OCI-LY7 (cell line): Measurements from ENCODE around the gene RASAL2. TPM values are rescaled to one million over a fixed set of nuclear protein-coding genes. Genes with fewer than 3 reads are reported as not detected.

Experiments
- BruUV-seq: library from RNA; stranded (reverse); fragments of 400-500 nt; replicated peaks from 2 replicates; lab custom pipeline; 2021; lab: Mats Ljungman, UMichigan
- CTCF ChIA-PET: fragments of 300-600 bp; sonication (Branson Sonifier 250); formaldehyde crosslinking; loops from one replicate; lab custom pipeline; 2022; ENCODE audit warnings: antibody characterized with exemption; ENCODE audit not compliant: unreplicated experiment; lab: Charles Lee
- POLR2A ChIA-PET: fragments of 300-600 bp; sonication (Branson Sonifier 250); formaldehyde crosslinking; loops from one replicate; lab custom pipeline; 2022; ENCODE audit warnings: antibody characterized with exemption; lab: Charles Lee
- DNase-seq: peaks from one replicate; pipeline ENCODE4 v3.0.0-alpha.2; 2015; ENCODE audit warnings: low spot score
- H2AFZ ChIP-seq: fragments of 200-600 bp; sonication (generic), shearing (Covaris generic); 2 replicates; pipeline ENCODE4 v1.6.1; 2014; ENCODE audit warnings: mild to moderate bottlenecking, antibody characterized with exemption, low read length, moderate library complexity
- H3K27ac ChIP-seq: fragments of 200-600 bp; sonication (generic); 2 replicates; pipeline ENCODE4 v1.5.1; 2014; ENCODE audit warnings: mixed run types, low read depth, mild to moderate bottlenecking, moderate library complexity, low read length, inconsistent platforms; ENCODE audit not compliant: poor library complexity, severe bottlenecking
- H3K36me3 ChIP-seq: fragments of 200-600 bp; sonication (generic); 2 replicates; pipeline ENCODE4 v1.6.1; 2014; ENCODE audit warnings: mild to moderate bottlenecking, antibody characterized with exemption, low read length, moderate library complexity, mixed read lengths; ENCODE audit not compliant: insufficient read depth
- H3K4me1 ChIP-seq: fragments of 200-600 bp; sonication (generic); 2 replicates; pipeline ENCODE4 v1.5.1; 2014; ENCODE audit warnings: mild to moderate bottlenecking, low read length; ENCODE audit not compliant: insufficient read depth, poor library complexity, severe bottlenecking
- H3K4me2 ChIP-seq: fragments of 200-600 bp; sonication (generic); 2 replicates; pipeline ENCODE4 v1.6.1; 2014; ENCODE audit warnings: mild to moderate bottlenecking, low read length
- H3K4me3 ChIP-seq: fragments of 200-600 bp; sonication (generic); 2 replicates; pipeline ENCODE4 v1.5.1; 2014; ENCODE audit warnings: mild to moderate bottlenecking, low read depth, low read length; ENCODE audit not compliant: poor library complexity, severe bottlenecking
- H3K79me2 ChIP-seq: fragments of 200-600 bp; sonication (generic); 2 replicates; pipeline ENCODE4 v1.6.1; 2016; ENCODE audit warnings: low read depth, mild to moderate bottlenecking, low read length, moderate library complexity, mixed read lengths; ENCODE audit not compliant: insufficient read depth
- H3K9me2 ChIP-seq: fragments of 200-600 bp; sonication (generic); 2 replicates; pipeline ENCODE4 v1.6.1; 2016; ENCODE audit warnings: mild to moderate bottlenecking, low read length, mixed read lengths; ENCODE audit not compliant: insufficient read depth
- H3K9me3 ChIP-seq: fragments of 200-600 bp; sonication (generic); 2 replicates; pipeline ENCODE4 v1.6.1; 2014; ENCODE audit warnings: mild to moderate bottlenecking, mixed run types, low read length, mixed read lengths
- H4K20me1 ChIP-seq: fragments of 200-600 bp; sonication (generic); 2 replicates; pipeline ENCODE4 v1.6.1; 2014; ENCODE audit warnings: mild to moderate bottlenecking, antibody characterized with exemption, low read length, moderate library complexity, mixed read lengths; ENCODE audit not compliant: insufficient read depth
- CTCF ChIP-seq: fragments of 200-600 bp; sonication (generic); conservative IDR thresholded peaks from 2 replicates; pipeline ENCODE4 v1.5.1; 2014; ENCODE audit warnings: mild to moderate bottlenecking, antibody characterized with exemption, low read length, moderate library complexity, mixed read lengths
- EZH2phosphoT487 ChIP-seq: fragments of 200-600 bp; sonication (generic); IDR thresholded peaks from 2 replicates; pipeline ENCODE4 v1.6.1; 2018; ENCODE audit warnings: low read depth, borderline replicate concordance, mild to moderate bottlenecking, mixed run types, antibody characterized with exemption, low read length, moderate library complexity, mixed read lengths
- intact Hi-C: fragments of 100-400 bp; cut with micrococcal nuclease; formaldehyde crosslinking; loops from one replicate; pipeline ENCODE4 v1.10.0; 2022; ENCODE audit not compliant: unreplicated experiment
- total RNA-seq, 2 experiments: library from RNA; depleted of rRNA in 1 of 2; stranded (reverse); fragments of >200 nt in 1 of 2; shearing (Covaris generic) in 1 of 2; gene quantifications; 2 replicates each; pipeline ENCODE4 v1.2.3, GENCODE V29; 2014 to 2022

The RASAL2 gene
- total RNA-seq, 2 experiments from 2014 or later = 0.09 to 0.27 TPM

GRCh38 chr1:178075333-178075732 is 18.6 kb upstream of the RASAL2 start:
- Histone ChIP-seq H3K27ac (no peak overlapping the region), H3K9me2 (no peaks in the 10 kb centered on the region), H3K4me3 (no peak overlapping the region), H3K79me2 (no peaks in the 10 kb centered on the region), H2AFZ (no peak overlapping the region), H4K20me1 (no peaks in the 10 kb centered on the region), H3K4me1 (no peaks in the 10 kb centered on the region), H3K36me3 (no peaks in the 10 kb centered on the region), H3K9me3 (no peaks in the 10 kb centered on the region), H3K4me2 (no peak overlapping the region)
- POLR2A ChIA-PET = no interaction called here
- intact Hi-C loops = no loop called here
- no peak for TF ChIP-seq CTCF
- no peak for TF ChIP-seq EZH2phosphoT487
- no TSS peak for BruUV-seq
- DNase-seq = no peak
- CTCF ChIA-PET = no interaction called here

GRCh38 chr1:178076607-178077006 is 17.3 kb upstream of the RASAL2 start:
- TF ChIP-seq CTCF (no peak), EZH2phosphoT487 (no peak)
- Histone ChIP-seq H3K36me3 (no peaks in the 10 kb centered on the region), H3K9me3 (no peaks in the 10 kb centered on the region), H3K9me2 (no peaks in the 10 kb centered on the region), H3K79me2 (no peaks in the 10 kb centered on the region), H3K27ac (no peak overlapping the region), H3K4me1 (no peaks in the 10 kb centered on the region), H2AFZ (no peak overlapping the region), H4K20me1 (no peaks in the 10 kb centered on the region), H3K4me2 (no peak overlapping the region), H3K4me3 (no peak overlapping the region)
- no TSS peak for BruUV-seq
- no peak for DNase-seq
- CTCF ChIA-PET = no interaction called here
- POLR2A ChIA-PET = no interaction called here
- intact Hi-C loops = no loop called here

GRCh38 chr1:178077917-178078316 is 16.0 kb upstream of the RASAL2 start:
- POLR2A ChIA-PET = interaction anchor here (1.3 kb wide), 1 partner anchor 45 kb away, joined by 3 read pairs; no protein-coding TSS in a partner anchor
- no peak overlapping the region for H3K4me2 ChIP-seq

More at GRCh38 chr1:178077917-178078316, 16.0 kb upstream of the RASAL2 start:
- no peak for DNase-seq
- Histone ChIP-seq H3K36me3 (no peaks in the 10 kb centered on the region), H3K79me2 (no peaks in the 10 kb centered on the region), H3K9me2 (no peaks in the 10 kb centered on the region), H3K9me3 (no peaks in the 10 kb centered on the region), H4K20me1 (no peaks in the 10 kb centered on the region), H3K27ac (no peak overlapping the region), H3K4me1 (no peaks in the 10 kb centered on the region), H3K4me3 (no peak overlapping the region), H2AFZ (no peak overlapping the region)
- intact Hi-C loops = no loop called here
- BruUV-seq = no TSS peak
- CTCF ChIA-PET = no interaction called here
- no peak for TF ChIP-seq CTCF
- no peak for TF ChIP-seq EZH2phosphoT487
